ENCODE results near the gene PRELP. TPM values are rescaled to one million over a fixed set of nuclear protein-coding genes. Genes with fewer than 3 reads are reported as not detected.

The PRELP gene
- polyA plus RNA-seq, 4 donors: 4.4 to 7.5 (median 4.6) TPM

DNA sequence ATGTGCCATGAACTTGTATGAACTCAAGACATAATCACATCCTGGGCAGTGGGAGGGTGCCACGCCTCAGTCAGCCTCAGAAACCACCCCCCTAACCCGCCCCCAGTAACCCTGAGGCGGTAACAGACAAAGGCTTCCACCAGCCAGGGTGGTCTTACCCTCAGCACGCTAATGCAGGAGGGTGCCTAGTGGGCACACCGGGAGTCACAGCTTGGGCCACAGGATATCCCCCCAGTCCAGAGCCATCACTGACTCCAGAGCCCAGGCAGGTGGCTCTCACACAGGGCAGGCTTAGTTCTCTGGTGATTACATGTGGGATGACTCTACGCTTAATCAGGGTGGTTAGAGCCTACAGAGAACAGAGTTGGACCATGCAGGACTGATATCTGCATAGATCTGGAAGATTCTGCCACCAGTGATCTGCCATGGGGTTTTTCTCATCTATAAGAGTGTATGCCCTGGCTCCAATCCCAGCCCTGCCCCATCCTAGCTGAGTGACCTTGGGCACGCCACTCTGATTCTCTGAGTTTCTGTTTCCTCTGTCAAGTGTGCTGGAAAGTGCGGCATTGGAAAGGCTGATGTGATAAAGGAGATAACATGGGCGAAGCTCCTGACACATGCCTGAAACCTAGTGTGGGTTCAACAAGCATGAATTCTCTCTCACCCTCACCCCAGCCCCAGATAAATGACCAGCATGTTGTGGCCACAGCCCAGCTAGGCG is 45.6 kb downstream of the PRELP start:
- DNase-seq (ENCODE audit: low read depth in 4 of 4, low spot score in 3 of 4): no peak

DNA sequence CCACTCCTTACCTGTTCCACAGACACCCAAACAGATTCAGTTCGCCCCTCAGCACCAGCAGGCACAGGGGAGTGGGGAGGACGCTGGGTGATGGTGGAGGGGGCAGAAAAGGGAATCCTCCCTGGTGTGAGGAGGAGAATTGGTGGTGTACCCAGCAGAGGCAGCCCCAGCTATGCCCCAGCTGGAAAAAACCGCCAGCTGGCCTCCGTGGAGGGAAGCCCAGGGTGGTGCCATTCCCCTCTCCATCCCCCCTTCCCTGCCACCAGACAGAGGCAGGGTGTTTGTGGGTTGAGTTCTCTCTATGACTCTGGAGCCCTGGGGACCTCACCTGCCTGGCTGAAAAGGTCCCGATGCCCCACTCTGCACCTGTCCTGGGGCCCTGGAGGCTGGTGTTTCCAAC is 46.2 kb downstream of the PRELP start:
- DNase-seq (ENCODE audit: low read depth in 4 of 4, low spot score in 3 of 4): no peak

DNA sequence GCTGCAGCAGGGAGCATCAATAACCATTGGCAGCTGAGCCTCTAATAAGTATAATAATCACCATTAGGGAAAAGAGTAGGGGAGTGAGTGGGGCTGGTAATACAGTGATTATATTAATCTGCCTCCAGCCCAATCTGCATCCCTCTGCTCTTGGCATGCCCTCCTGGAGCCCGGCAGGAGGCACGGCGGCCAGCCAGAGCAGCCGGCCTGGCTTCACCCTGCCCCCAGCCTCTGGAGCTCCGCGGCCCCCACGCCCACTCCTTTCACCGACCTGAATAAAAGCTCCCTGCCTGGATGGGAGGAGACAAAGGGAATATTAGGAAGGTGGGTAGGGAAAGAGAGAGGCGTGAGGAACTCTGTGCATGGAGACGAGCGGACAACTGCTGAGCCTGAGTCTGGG is 46.6 kb downstream of the PRELP start:
- DNase-seq (ENCODE audit: low read depth in 4 of 4, low spot score in 3 of 4): no peak

DNA sequence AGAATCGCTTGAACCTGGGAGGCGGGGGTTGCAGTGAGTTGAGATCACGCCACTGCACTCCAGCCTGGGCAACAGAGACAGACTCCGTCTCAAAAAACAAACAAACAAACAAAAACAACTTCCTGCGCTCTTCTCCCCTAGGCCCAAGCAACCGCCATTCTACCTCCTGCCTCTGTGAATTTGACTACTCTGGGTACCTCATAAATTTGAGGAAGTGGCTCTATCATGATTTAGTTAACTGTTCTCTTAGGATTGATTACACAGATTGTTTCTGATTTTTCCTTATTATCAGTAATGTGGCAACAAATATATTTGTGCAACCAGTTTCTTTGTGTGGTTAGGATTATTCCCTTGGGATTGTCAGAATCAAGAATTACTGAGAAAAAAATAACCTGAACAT is 48.1 kb downstream of the PRELP start:
- DNase-seq (ENCODE audit: low read depth in 4 of 4, low spot score in 3 of 4): no peak

DNA sequence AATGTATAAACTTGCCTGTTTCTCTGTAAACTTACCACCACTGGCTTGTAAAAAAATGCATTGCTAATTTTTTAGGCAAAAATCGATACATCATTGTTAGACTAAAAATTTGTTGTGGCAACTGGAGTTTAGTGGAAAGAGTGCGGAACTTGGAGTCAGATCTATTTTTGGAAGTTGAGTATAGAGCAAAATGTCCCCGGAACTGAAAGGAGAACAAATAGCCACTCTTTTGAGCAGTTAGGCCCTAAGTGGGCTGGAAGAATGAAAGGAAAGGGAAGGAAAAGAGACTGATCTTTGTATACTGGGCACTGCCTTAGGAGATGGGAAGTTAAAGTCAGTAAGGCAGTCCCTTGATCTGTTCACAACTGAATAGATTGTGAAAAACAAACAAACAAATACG is 48.5 kb downstream of the PRELP start:
- DNase-seq (ENCODE audit: low read depth in 4 of 4, low spot score in 3 of 4): no peak

DNA sequence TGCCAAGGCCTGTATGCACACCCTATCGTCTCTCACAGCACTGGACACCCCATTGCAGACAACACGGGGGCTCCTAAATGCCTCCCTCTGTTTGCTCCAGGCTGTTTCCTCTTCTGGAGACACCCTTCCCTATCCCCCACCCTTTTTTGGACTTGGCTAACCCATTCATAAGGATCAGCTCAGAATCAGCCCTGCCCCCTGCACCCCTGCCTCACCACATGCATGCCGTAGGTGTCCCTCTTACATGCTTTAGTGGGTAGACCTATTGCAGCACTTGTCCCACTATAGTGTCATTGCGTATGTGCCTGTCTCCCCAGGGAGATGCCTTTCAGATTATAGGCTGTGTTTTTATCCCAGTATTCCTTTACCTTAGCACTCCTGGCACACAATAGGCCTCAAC is 49.2 kb downstream of the PRELP start:
- no peak for DNase-seq (ENCODE audit: low read depth in 4 of 4, low spot score in 3 of 4)

DNA sequence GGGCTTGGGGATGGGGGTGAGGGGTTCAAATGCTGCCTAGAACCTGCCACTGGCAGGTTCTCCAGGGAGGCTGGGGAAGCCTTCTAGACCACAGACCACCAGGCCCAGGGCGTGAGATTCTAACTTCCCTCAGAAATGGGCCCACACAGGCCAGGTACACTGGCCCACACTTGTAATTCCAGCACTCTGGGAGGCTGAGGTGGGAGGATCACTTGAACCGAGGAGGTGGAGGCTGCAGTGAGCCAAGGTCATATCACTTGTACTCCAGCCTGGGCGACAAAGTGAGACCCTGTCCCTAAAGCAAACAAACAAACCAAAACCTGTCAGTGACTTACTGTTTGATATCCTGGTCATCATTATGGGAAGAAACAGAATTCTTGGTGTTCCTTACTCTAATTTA is 50.1 kb downstream of the PRELP start:
- DNase-seq (ENCODE audit: low read depth in 4 of 4, low spot score in 3 of 4): no peak

DNA sequence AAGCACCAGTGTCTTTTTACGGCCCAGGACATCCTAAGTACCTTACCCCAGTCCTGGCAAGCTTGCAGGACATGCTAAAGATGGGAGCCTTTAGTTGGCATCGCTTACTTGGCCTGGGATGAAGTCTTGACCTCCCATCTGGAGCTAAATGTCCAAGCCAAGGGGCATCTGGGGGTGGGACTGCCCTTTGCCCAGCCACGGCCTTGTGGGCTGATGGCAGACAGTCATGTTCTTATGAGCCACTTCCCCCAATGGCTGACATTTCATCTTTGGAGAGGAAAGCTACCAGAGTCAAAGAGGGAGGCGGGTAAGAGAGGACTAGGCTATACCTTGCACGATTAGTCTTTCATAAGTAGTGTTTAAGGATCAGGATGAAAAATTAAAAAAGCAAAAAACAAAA is 50.5 kb downstream of the PRELP start:
- no peak for DNase-seq (ENCODE audit: low read depth in 4 of 4, low spot score in 3 of 4)

DNA sequence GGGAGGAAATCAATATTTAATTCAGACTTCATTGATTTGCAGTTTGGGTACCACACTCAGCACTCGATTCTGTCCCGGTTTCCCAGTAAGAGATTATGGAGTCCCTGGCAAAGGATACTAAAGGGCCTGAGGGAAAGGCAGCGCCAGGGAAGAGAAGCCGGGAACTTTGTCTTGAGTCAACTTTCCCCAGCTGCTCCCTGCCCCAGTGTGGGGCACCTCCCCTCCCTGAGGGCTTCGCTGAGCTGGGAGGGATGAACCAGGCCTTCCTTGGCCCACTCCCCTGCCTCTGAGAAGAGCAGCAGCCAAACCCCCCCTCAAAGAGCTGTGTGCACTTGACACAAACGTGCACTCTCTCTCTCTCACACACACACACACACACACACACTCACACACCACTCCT is 51.0 kb downstream of the PRELP start:
- DNase-seq (ENCODE audit: low read depth in 4 of 4, low spot score in 3 of 4): no peak

DNA sequence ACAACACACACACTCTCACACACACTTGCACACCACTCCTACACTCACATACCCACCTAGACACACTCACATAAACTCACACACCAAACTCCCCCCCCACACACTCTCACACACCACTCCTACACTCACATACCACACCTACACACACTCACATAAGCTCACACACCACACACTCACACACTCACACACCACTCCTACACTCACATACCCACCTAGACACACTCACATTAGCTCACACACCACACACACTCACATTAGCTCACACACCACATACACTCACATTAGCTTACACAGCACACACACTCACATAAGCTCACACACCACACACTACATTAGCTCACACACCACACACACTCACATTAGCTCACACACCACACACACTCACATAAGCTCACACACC is 51.4 kb downstream of the PRELP start:
- DNase-seq (ENCODE audit: low read depth in 4 of 4, low spot score in 3 of 4): no peak

DNA sequence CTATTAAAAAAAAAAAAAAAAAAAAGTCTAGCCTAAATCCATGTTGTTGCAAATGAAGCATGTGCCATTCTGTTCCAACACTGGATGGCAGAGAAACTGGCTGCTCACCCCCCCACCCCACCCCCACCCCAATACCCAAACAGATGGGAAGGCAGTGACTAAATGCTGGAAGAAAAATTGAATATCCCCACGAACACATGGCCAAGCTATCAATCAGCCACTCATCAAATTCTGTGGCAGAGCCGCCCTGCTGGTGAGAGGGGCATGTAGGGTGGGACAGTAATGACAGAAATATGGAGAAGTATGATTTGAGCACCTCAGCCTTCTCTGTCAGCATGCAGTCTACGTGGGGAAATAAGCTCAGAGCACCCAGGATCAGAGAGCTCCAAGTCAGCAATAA is 52.5 kb downstream of the PRELP start:
- no peak for DNase-seq (ENCODE audit: low read depth in 4 of 4, low spot score in 3 of 4)

DNA sequence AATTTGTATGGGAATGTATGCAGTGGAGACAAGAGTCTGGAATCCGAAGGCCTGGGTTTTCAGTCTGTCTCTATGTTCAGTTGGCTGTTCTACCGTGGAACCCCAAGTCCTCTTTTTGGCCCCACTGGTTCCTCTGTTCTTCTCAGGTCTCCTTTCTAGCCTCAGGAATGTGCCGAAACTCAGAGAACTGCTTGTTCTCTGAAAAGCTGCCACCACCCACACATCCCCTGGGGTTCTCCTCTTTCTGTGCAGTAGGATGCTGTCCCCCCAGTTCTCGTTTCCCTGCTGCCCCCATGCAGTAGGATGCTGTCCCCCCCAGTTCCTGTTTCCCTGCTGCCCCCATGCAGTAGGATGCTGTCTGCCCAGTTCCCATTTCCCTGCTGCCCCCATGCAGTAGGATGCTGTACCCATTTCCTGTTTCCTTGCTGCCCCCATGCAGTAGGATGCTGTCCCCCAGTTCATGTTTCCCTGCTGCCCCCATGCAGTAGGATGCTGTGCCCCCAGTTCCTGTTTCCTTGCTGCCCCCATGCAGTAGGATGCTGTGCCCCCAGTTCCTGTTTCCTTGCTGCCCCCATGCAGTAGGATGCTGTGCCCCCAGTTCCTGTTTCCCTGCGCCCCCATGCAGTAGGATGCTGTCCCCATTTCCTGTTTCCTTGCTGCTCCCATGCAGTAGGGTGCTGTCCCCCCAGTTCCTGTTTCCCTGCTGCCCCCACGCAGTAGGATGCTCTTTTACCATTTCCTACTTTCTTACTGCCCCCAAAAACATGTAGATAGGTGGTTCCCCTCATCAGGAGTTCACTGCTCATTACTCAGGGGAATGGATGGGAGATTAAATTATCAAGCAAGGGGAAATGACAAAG is 53.6 kb downstream of the PRELP start:
- DNase-seq (ENCODE audit: low read depth in 4 of 4, low spot score in 3 of 4): no peak

DNA sequence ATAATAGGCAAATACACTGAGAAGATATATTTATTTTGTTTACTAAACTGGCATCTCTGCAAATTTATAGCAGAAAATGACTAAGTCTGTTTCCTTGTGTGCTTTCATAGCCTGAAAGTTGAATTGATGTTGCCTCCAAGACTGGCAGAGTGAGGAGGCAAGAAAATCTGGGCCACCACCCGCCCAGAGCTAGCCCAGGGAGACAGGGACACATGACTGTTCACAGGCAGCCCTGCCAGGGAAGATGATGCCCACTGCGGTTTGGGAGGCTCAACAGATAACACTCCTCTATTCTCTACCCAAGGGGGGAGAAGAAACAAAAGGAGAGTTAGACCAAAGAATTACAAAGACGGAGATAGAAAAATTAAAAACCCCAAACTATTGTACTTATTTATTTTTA is 55.5 kb downstream of the PRELP start:
- DNase-seq (ENCODE audit: low read depth in 4 of 4, low spot score in 3 of 4): no peak

DNA sequence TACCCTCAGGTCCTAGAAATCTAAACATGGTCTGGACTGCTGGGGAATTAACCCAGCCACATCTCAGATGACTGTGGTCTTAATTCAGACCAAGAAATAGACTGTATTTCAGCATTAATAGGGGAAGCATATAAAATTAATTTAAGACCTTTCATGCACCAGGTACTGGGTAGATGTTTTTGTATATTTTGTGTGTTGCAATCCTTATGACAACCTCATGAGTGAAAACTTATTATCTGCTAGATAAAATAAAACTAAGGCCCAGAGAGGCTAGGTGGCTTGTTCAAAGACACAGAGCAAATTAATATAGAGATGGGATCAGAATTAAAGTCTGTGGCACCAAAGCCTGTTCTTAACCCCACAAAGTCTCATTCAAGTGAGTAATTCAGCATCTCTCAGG is 58.4 kb downstream of the PRELP start:
- DNase-seq (ENCODE audit: low read depth in 4 of 4, low spot score in 3 of 4): no peak

DNA sequence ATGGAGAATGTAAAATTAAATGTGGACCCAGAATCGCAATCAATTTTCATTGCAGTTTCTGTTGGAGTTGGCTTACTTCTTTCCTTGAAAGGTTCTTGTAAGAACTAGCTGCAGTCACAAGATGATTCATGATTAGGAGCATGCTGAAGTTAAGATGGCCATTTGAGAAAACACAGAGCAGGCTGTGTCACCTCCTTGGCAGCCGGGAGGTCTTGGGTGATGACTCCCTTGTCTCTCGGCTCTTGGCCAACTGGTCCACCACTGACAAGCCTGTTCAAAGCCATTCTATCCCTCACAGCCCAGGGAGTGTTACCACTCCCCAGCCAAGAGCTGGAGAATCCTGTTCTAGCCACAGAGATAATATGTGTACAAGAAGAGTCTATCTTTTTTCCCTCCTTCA is 58.9 kb downstream of the PRELP start:
- DNase-seq (ENCODE audit: low read depth in 4 of 4, low spot score in 3 of 4): no peak

DNA sequence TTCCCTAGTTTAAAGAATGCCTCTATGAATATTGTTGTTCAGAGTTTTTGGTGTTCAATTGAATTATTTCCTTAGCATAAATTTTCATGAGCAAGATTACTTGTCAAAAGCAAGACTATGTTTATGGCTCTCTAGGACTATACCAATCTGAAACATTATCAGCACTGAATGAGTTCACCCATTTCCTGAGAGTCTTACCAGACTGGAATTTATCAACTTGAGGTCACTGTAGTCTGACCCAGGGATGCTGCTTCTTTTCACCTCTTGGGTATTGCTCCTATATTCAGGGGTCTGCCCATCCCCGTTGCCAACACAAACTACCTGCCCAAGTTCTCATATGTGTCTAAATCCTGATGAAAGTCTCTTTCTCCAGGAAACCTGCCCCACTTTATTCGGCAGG is 61.0 kb downstream of the PRELP start:
- no peak for DNase-seq (ENCODE audit: low read depth in 4 of 4, low spot score in 3 of 4)

DNA sequence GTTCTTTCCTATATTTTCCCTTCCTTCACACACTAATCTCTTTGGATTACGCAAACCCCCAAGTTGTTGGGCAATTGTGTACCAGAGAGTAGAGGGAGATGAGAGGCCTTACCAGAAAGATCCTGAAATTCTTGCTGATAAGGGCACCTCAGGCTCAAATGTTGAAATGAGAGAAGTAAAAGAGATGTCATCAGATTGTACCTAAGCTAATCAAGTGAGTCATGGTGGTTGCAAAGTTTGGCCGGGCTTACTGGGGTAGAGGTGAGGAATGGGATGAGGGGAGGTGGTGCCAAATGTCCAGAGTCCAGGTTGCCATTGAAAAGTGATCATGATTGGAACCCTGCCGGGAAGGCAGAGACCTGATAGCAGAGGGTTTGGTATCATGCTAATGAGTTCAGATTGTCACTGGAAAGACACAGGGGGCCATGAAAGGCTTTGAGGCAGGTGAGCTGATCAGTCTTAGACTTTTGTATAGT is 61.4 kb downstream of the PRELP start:
- no peak for DNase-seq (ENCODE audit: low read depth in 4 of 4, low spot score in 3 of 4)

DNA sequence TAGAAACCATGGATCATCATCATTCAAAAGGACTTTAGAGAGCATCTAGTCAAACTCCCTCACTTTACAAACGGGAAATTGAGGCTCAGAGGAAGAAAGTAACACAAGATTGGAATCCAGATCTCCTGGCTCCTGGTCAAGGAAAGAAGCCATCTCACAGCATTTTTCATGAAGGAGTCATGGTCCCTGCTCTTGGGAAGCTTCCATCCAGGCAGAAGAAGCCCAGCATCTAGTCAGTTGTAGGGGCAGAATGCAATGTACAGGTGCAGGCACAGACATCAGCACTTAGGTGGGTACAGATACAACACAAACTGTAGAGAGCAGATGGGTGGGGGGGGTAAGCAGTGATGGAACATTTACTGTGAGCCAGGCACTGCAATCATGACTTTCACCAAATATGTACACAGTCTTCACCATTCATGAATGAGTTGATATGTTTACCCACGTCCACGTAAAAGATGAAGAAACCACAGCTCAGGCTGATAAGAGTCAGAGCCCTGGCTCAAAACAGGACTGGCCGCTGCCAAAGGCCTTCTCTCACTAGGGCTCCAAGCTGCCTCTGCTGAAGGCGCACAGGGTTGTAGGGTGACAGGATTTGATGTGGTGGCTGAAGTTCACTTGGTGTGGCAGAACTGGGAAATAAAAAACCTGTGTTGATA is 62.3 kb downstream of the PRELP start:
- DNase-seq (ENCODE audit: low read depth in 4 of 4, low spot score in 3 of 4): no peak

DNA sequence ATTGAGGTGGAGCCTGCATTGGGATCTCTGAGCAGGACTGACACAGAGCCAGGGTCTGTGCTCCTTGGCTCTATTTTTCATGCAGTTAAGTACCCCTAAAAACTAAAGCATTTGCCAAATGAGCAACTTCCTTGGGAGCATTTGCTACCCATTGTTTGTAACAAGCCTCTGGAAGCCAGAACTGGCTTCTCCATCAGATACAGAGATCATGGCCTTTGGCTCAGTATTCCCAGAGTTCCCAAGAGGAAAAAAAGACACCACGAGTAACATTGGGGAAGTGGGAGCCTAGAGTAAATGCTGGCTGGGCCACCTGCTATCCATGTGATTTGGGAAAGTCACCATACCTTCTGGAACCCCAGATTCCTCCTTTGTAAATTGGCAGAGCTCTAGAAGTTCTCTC is 63.1 kb downstream of the PRELP start:
- DNase-seq (ENCODE audit: low read depth in 4 of 4, low spot score in 3 of 4): no peak

DNA sequence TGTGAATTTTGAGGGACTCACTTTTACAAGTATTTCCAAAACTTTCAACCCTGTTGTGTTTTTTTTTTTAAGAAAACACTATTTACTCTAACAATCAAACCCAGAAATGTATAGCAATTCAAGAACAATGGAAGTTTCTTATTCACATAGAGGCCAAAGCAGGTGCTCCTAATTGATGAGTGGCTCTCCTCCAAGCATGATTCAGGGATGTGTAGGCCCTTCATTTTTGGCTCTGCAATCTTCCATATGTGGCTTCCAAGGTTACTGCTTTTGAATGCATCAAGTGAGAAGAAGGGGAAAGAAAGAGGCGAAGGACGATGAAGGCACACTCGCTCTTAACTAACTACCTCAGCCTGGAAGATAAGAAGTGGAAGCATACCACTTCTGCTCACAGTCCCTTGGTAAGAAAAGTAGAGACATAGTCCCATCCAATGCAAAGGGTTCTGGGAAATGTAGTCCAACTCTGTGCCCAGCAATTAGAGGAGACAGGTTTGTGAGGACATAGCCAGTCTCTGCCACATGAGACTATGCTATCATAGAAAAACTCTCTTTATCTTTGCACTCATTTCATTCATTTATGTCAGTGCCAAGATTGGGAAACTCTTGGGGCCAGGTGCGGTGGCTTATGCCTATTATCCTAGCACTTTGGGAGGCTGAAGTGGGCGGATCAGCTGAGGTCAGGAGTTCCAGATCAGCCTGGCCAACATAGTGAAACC is 64.4 kb downstream of the PRELP start:
- no peak for DNase-seq (ENCODE audit: low read depth in 4 of 4, low spot score in 3 of 4)

Data from right renal pelvis (tissue), 4 donors.